ENCODE measurements around the gene OXSR1. TPM values are rescaled to one million over a fixed set of nuclear protein-coding genes. Genes with fewer than 3 reads are reported as not detected.

The OXSR1 gene
- total RNA-seq, 4 donors from 2014 or later: 23.9 to 35.8 (median 29.9) TPM

DNA sequence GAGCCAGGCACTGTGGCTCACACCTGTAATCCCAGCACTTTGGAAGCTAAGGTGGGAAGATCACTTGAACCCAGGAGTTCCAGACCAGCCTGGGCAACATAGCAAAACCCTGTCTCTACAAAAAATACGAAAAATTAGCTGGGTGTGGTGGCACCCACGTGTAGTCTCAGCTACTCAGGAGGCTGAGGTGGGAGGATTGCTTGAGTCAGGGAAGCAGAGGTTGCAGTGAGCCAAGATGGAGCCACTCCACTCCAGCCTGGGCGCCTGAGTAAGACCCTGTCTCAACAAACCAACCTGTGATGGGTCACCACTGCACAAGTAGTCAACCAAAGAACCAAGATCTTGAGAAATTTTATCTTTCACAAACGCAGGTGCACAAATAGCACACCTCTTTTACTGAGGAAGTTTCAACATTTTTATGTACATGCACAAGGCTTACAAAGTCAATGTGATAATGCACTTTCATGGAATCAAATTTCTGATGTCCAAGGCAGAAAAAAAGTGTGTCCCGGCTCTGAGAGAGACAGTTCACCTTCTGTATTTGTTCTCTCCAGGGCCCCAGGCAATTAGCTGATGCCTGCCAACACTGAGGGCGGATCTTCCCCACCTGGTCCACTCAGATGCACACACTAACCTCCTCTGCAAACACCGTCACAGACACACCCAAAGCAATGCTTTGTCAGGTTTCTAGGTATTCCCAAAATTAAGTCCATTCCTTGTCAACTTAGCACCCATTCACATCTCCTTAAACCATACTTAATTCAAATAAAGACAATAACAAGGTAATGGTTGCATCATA lies 40.8 kb upstream of the OXSR1 start:
- no peaks in the 10 kb centered on the region for H3K4me1 ChIP-seq
- TF ChIP-seq EP300 (IDR thresholded peaks at IDR 0.05) (no peak), POLR2A (IDR thresholded peaks at IDR 0.05) (no peak)
- TF ChIP-seq, protein P1, sequence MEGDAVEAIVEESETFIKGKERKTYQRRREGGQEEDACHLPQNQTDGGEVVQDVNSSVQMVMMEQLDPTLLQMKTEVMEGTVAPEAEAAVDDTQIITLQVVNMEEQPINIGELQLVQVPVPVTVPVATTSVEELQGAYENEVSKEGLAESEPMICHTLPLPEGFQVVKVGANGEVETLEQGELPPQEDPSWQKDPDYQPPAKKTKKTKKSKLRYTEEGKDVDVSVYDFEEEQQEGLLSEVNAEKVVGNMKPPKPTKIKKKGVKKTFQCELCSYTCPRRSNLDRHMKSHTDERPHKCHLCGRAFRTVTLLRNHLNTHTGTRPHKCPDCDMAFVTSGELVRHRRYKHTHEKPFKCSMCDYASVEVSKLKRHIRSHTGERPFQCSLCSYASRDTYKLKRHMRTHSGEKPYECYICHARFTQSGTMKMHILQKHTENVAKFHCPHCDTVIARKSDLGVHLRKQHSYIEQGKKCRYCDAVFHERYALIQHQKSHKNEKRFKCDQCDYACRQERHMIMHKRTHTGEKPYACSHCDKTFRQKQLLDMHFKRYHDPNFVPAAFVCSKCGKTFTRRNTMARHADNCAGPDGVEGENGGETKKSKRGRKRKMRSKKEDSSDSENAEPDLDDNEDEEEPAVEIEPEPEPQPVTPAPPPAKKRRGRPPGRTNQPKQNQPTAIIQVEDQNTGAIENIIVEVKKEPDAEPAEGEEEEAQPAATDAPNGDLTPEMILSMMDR (IDR thresholded peaks at IDR 0.05): no peak
- H3K36me3 ChIP-seq: peaks cover 2 to 100% (median 38%) of the 10 kb centered on the region in 3 donors
- WGBS, 2 donors: 81 to 88% methylated on average over 7 of the region's 7 CpGs
- H3K4me3 ChIP-seq: no peak overlapping the region
- no peaks in the 10 kb centered on the region for H3K9me3 ChIP-seq
- no peak for DNase-seq (ENCODE audit: low spot score in 2 of 2)
- no peak overlapping the region for H3K27ac ChIP-seq
- H3K27me3 ChIP-seq: no peaks in the 10 kb centered on the region

DNA sequence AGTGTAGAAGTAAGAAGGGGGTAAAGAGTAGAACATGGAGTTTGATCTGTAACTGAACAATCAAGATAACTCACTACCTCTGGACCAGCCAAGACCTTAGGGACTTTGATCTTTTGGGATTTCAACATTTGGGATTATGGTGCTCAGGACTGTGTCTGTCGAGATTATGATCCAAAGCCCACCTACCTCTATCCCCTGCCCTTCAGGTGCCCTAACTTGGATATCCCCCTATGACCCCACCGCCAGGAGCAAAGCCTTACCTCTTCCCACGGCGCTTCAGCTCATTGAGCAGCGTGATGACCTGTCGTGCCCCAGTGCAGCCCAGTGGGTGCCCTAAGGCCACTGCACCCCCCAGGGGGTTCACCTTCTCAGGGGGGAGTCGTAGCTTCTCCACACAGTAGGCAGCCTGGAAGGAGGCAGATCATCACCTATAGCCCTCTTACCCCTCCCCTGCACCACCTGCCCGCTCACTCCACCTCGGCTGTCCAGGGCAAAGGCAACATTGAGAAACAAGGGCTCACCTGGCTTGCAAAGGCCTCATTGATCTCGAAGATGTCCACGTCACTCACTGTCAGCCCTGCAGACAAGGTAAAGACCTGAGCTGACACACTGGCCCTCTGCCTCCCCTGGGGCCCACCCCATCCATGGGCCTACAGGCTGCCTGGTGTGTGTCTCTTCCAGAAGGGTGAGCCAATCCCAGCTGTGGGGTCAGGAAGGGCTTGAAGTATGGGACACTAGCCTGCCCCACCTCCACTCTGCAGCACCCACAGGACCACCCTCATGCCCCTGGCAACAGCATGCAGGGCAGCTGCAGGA lies 39.8 kb upstream of the OXSR1 start:
- Histone ChIP-seq H3K27me3 (no peaks in the 10 kb centered on the region), H3K4me1 (no peaks in the 10 kb centered on the region), H3K9me3 (no peaks in the 10 kb centered on the region), H3K36me3 (peaks cover 2 to 100% (median 38%) of the 10 kb centered on the region in 3 donors), H3K27ac (no peak overlapping the region), H3K4me3 (no peak overlapping the region)
- TF ChIP-seq, protein P1 (IDR thresholded peaks at IDR 0.05): no peak
- TF ChIP-seq POLR2A (IDR thresholded peaks at IDR 0.05): no peak
- no peak for TF ChIP-seq EP300 (IDR thresholded peaks at IDR 0.05)
- WGBS, 2 donors: 92 to 95% methylated on average over 11 of the region's 11 CpGs
- no peak for DNase-seq (ENCODE audit: low spot score in 2 of 2)

- no peak overlapping the region for H3K27ac ChIP-seq
- DNase-seq (ENCODE audit: low spot score in 2 of 2): no peak
- TF ChIP-seq POLR2A (IDR thresholded peaks at IDR 0.05): no peak
- TF ChIP-seq EP300 (IDR thresholded peaks at IDR 0.05): no peak
- TF ChIP-seq, protein P1 (IDR thresholded peaks at IDR 0.05): no peak
- WGBS, 2 donors: 97 to 98% methylated on average over 4 to 6 of the region's 6 CpGs
- H3K27me3 ChIP-seq: no peaks in the 10 kb centered on the region
- H3K36me3 ChIP-seq: peaks cover 2 to 100% (median 38%) of the 10 kb centered on the region in 3 donors
- H3K4me3 ChIP-seq: no peak overlapping the region
- H3K9me3 ChIP-seq: no peaks in the 10 kb centered on the region
- H3K4me1 ChIP-seq: no peaks in the 10 kb centered on the region
Observed at GRCh38 chr3:38126121-38126892, 39.0 kb upstream of the OXSR1 start.

DNA sequence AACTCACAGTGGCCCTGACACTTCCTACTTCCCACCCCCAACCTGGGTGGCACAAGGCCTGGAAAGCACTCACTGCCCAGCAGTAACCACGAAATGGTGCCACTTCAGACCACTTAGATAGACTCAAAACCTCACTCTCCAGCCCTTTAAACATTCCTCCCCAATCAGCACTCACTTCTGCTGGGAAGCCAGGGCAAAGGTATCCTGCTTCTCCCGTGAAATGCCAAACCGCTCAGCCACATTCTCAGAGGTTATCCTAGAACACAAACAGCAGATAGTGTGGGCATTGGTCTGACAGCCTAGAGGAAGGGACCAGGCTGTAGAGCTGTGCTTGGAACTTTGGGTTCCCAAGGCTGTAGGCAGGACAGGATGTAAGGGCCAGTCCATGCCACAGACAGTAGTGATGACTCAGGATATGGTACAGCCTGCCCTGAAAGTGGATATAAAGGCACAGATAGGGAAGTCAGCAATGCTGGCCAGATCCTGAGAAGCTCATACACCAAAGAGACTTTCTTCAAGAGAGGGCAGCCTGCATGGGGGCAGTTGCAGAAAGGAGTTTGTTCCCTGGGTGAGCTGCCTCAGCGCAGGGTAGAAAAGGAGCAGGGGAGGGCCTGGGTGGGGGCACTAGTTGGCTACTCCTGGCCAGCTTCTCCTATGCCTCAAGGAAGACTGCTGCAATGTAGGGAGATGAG lies 37.6 kb upstream of the OXSR1 start:
- Histone ChIP-seq H3K4me1 (peaks cover 0 to 2% (median 0%) of the 10 kb centered on the region in 4 donors), H3K36me3 (peaks cover 2 to 100% (median 30%) of the 10 kb centered on the region in 3 donors), H3K27me3 (no peaks in the 10 kb centered on the region), H3K9me3 (no peaks in the 10 kb centered on the region), H3K27ac (no peak overlapping the region), H3K4me3 (no peak overlapping the region)
- TF ChIP-seq, protein P1 (IDR thresholded peaks at IDR 0.05): no peak
- TF ChIP-seq EP300 (IDR thresholded peaks at IDR 0.05) (no peak), POLR2A (IDR thresholded peaks at IDR 0.05) (no peak)
- WGBS, 2 donors: 92 to 100% methylated on average over 4 of the region's 4 CpGs
- DNase-seq (ENCODE audit: low spot score in 2 of 2): no peak
